Breast epithelium (tissue), 3 donors: ENCODE data around the gene LDHA.

Experiments
- POLR2A ChIP-seq: fragments of 450-650 bp; IDR thresholded peaks from one replicate; pipeline ENCODE4 v1.6.1; 2016; ENCODE audit warnings: antibody characterized with exemption, mild to moderate bottlenecking, moderate library complexity
- TF ChIP-seq, protein P1 (sequence below), 3 donors: fragments of 450-650 bp; IDR thresholded peaks; one replicate each; pipeline ENCODE4 v1.5.1; 2016 to 2017; ENCODE audit warnings: antibody characterized with exemption in 3 of 3, mild to moderate bottlenecking in 3 of 3, moderate library complexity in 3 of 3

DNA sequence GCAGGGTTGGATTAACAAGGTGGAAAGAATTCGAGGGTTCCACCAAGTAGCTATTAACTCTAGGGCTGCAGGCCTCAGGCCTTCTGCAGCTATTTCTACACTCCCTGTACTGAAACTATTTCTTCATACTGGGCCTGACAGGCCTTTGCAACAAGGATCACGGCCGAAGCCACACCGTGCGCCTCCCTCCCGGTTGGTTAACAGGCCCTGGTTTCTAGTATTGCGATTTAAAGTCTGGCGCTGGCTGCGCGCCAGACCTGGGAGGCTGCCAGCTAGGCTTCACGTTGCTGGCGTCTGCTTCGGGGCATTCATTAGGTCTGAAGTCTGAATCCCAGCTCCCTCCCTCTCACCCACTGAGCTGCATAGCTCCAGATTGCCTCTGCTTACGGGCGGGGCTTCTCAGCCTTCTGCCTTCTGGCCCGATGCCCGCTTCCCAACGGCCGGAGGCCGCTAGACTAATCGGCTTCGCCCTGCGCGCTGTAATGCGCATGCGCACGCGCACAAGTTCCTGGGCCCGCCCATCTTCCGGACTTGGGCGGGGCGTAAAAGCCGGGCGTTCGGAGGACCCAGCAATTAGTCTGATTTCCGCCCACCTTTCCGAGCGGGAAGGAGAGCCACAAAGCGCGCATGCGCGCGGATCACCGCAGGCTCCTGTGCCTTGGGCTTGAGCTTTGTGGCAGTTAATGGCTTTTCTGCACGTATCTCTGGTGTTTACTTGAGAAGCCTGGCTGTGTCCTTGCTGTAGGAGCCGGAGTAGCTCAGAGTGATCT, 1.6 kb downstream of the LDHA start:
- TF ChIP-seq, protein P1, sequence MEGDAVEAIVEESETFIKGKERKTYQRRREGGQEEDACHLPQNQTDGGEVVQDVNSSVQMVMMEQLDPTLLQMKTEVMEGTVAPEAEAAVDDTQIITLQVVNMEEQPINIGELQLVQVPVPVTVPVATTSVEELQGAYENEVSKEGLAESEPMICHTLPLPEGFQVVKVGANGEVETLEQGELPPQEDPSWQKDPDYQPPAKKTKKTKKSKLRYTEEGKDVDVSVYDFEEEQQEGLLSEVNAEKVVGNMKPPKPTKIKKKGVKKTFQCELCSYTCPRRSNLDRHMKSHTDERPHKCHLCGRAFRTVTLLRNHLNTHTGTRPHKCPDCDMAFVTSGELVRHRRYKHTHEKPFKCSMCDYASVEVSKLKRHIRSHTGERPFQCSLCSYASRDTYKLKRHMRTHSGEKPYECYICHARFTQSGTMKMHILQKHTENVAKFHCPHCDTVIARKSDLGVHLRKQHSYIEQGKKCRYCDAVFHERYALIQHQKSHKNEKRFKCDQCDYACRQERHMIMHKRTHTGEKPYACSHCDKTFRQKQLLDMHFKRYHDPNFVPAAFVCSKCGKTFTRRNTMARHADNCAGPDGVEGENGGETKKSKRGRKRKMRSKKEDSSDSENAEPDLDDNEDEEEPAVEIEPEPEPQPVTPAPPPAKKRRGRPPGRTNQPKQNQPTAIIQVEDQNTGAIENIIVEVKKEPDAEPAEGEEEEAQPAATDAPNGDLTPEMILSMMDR (IDR thresholded peaks at IDR 0.05), result no peak
- TF ChIP-seq POLR2A, result no peak
